Esophagus squamous epithelium (tissue), 4 donors: Measurements from ENCODE around the gene B3GNT3.

Source experiments
- POLR2A ChIP-seq, 4 donors: fragments of 450-650 bp; IDR thresholded peaks; one replicate each; pipeline ENCODE4 v1.6.1; 2017; ENCODE audit warnings: antibody characterized with exemption in 4 of 4, mild to moderate bottlenecking in 4 of 4, moderate library complexity in 3 of 4
- TF ChIP-seq, protein P1 (sequence below), 6 experiments: fragments of 450-650 bp in 4 of 6; fragments of 200-600 bp in 2 of 6; sonication (generic) in 2 of 6; IDR thresholded peaks; one replicate each; pipeline ENCODE4 v1.5.1; 2016 to 2019; ENCODE audit warnings: antibody characterized with exemption in 6 of 6, mild to moderate bottlenecking in 4 of 6, moderate library complexity in 4 of 6

DNA sequence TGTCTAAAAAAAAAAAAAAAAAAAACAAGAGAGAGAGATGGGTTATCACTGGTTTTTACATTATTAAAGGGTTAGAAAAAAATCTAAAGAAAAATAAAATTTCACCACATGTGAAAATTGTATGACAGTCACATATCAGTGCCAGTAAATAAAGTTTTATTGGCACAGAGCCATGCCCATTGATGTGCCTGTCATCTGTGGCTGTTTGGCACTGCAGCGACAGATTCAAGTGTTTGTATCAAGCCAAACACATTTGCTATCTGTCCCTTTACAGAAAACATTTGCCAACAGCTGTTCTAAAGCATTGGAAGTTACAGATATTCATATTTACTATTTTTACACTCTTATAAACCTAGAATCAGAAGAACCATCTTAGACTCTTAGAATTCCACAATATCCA, 27.4 kb upstream of the B3GNT3 start:
- TF ChIP-seq POLR2A (IDR thresholded peaks at IDR 0.05), result no peak
- TF ChIP-seq, protein P1, sequence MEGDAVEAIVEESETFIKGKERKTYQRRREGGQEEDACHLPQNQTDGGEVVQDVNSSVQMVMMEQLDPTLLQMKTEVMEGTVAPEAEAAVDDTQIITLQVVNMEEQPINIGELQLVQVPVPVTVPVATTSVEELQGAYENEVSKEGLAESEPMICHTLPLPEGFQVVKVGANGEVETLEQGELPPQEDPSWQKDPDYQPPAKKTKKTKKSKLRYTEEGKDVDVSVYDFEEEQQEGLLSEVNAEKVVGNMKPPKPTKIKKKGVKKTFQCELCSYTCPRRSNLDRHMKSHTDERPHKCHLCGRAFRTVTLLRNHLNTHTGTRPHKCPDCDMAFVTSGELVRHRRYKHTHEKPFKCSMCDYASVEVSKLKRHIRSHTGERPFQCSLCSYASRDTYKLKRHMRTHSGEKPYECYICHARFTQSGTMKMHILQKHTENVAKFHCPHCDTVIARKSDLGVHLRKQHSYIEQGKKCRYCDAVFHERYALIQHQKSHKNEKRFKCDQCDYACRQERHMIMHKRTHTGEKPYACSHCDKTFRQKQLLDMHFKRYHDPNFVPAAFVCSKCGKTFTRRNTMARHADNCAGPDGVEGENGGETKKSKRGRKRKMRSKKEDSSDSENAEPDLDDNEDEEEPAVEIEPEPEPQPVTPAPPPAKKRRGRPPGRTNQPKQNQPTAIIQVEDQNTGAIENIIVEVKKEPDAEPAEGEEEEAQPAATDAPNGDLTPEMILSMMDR (IDR thresholded peaks at IDR 0.05), result no peak
